Measurements from ENCODE around the gene CD19.
"Not testable (repeated sequence)": the region's sequence is repeated elsewhere in the genome, so short reads cannot be mapped to it uniquely, and the experiment has no call there.

Gene CD19

DNA sequence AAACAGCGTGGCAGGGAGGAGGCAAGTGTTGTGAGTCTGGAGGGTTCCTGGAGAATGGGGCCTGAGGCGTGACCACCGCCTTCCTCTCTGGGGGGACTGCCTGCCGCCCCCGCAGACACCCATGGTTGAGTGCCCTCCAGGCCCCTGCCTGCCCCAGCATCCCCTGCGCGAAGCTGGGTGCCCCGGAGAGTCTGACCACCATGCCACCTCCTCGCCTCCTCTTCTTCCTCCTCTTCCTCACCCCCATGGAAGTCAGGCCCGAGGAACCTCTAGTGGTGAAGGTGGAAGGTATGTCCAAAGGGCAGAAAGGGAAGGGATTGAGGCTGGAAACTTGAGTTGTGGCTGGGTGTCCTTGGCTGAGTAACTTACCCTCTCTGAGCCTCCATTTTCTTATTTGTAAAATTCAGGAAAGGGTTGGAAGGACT, at the start of gene CD19:
Gene CD19, plus strand, starts transcription at position 171 of the 425 bp plus-strand sequence. Its CDS starts 30 bp downstream, at position 201.
- DNase-seq (ENCODE audit: low read depth in 2 of 2) = no peak

DNA sequence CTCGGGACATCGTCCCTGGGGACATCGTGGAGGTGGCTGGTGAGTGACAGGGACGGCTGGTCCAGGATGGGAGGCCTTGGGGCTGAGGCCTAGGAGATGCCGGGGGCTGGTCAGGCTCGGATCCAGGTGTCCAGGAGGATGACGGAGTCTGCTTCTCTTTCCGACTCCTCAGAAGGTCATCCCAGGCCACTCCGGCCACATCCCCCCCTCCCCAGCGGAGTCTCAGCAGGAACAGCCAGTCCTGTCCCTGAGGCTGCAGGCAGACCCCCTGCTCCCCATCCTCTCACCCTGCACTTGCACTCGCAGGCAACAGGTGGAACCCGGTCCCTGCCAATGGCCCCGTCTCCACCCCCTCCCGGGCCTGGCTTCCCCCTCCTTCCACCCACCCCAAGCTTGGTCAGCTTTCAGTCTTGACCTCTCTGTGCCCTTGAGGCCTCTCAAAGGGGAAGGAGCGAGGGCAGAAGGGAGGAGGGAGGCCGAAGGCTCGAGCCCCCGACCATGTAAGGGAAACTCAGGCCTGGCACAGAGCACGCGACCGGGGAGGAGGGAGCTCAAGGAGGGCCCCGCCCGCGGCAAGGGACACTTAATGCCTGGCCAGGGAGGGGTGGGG, 49.1 kb upstream of the CD19 start:
- DNase-seq (ENCODE audit: low read depth in 2 of 2) = no peak

DNA sequence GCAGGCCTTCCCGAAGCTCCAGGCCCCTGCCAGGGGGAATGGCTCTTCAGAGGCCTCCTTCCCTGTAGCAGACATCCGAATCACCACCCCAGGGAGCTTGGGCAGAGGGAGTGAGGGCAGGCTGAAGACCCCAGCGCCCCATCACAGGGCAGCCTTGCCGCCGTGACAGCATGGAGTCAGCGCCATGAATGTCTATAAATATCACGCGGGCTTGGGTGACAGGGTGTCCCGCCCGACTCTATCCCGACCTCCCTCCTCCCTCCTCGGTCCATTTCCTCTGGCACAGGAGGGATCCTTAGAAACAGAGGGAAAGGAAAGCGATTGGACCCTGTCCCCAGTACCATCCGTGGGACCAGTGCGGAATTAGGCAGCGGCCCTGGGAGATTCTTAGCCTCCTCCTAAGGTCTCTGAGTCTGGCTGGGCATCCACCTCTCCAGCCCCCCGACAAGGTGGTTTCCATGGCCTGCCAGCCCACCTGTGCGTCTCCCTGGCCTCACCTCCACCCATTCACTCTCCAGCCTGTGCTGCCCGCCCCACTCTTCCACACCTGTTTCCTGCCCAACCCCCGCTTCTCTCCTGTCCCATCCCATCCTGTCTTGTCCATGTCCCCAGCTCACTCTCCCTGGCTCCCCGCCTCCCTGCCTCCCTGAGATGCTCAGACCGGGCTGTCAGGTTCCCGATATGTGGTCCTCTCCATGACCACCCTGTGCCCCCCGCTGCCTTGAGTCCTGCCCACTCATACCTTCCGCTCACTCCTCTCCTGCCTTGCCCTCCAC, 48.4 kb upstream of the CD19 start:
- DNase-seq (ENCODE audit: low read depth in 2 of 2) = no peak

DNA sequence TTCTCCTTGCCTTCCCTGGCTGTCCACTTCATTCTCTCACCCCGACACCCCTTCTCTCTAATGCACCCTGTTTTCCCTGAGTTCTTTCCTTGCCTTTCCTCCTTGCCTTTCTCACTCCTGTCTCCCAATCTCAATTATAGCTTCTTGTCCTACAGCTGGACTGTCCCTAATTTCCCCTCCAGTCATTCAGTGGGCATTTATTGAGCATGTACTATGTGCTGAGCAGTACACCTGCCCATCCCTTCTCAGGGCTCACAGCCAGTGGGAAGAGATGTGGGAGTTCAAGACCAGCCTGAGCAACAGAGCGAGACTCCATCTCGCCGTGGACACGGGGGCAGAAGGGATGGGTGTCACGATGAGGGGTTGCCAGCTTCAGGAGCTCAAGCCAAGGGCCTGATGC, 47.7 kb upstream of the CD19 start:
- no peak for DNase-seq (ENCODE audit: low read depth in 2 of 2)

DNA sequence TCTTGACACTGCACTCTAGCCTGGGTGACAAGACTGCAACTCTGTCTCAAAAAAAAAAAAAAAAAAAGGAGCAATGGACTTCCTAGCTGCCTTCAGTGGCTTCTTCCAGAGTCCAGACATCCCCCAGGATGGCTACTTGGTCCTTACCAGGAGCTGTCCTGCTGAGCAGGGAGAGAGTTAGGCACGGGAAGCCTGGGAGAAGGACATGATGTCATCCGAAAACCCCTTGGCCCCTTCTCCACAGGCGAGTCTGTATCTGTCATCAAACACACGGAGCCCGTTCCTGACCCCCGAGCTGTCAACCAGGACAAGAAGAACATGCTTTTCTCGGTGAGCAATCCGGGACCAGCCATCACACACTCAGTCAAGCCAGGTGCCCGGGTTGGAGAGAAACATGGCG, 44.8 kb upstream of the CD19 start:
- DNase-seq (ENCODE audit: low read depth in 2 of 2) = no peak

DNA sequence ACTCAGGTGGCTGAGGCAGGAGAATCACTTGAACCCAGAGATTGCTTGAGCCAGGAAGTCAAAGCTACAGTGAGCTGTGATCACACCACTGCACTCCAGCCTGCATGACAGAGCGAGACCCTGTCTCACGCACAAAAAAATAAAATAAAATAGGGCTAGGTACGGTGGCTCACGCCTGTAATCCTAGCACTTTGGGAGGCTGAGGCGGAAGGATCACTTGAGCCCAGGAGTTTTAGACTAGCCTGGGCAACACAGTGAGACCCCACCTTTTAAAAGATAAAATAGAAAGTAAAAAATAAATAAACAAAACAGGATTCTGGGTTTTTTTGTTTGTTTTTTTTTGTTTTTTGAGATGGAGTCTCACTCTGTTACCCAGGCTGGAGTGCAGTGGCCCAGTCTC, 41.4 kb upstream of the CD19 start:
- DNase-seq (ENCODE audit: low read depth in 2 of 2) = not testable (repeated sequence)

DNA sequence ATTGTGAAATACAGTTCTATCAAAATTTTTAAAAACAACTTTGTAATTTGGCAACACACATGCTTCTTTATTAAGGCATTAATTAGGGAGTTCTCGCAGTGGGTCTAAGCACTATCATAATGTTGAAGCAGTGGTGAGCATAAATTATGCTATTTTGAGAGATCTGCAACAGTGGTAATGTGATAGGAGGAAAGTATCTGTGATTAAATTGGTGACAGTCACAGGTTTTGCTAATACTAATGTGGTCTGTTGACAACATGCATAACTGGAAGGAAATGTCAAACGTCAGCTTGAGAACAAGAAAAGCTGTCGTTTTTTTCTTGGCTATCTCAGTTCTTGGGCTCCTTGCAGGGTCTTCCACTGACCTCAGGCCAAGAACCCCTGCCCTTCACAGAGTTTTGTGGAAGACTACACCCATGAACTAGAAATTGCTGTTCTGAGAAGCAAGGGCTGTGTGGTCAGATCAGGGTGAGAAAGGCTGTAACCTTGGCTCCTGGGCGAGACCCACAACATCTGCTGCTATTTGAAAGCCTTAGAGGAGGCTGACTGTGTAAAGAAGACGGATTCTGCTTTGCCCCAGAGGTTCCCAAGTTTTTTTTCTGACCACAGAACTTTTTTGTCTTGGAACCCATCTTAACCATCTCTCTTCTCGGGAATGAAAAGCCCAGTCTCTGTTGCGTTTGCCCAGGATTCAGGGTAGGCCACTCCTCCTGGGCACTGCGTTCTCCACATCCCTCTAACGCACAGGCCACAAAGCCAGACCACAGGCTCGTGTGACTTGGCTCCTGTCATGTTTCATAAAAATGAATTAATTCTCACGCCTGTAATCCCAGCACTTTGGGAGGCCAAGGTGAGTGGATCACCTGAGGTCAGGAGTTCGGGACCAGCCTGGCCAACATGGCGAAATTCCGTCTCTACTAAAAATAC, 39.5 kb upstream of the CD19 start:
- DNase-seq (ENCODE audit: low read depth in 2 of 2) = no peak

DNA sequence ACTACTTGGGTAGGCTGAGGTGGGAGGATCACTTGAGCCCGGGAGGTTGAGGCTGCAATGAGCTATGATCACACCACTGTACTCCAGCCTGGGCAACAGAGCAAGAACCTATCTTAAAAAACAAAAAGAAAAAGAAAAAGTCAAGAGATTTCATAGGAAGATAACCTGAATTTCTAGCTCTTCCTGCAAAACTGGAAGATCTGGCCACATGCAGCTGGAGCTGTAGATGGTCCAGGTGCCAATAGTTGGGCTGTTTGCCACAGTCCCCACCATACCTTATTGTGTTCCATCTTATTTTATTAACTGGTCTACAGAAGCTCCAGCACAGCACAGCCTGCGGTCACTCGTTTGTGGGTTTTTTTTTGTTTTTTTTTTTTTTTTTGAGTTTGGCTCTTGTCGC, 38.5 kb upstream of the CD19 start:
- DNase-seq (ENCODE audit: low read depth in 2 of 2) = no peak

DNA sequence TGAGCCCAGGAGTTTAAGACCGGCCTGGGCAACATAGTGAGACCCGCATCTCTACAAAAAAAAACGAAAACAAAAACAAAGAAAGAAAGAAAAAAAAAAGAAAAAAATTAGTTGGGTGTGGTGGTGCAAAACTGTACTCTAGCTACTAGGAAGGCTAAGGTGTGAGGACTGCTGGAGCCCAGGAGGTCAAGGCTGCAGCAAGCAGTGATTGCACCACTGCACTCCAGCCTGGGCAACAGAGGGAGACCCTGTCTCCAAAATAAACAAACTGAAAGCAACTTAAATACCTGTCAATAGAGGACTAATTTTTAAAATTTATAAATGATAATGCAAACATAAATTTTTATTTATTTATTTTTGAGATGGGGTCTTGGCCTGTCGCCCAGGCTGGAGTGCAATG, 36.2 kb upstream of the CD19 start:
- no peak for DNase-seq (ENCODE audit: low read depth in 2 of 2)

DNA sequence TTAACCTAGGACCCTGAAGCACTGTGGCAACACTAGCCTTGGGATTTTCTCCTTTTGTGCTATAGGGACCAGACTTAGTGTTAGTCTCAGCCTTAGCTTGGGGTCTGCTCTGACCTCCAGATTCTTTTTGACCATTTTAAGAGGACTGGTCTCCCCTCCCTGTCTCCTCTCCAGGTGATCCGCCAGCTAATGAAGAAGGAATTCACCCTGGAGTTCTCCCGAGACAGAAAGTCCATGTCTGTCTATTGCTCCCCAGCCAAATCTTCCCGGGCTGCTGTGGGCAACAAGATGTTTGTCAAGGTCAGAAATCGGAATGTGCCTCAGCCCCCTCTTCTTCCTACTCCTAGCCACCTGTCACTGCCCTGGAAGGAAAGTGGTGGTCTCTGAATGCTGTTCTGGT, 33.9 kb upstream of the CD19 start:
- DNase-seq (ENCODE audit: low read depth in 2 of 2) = no peak

DNA sequence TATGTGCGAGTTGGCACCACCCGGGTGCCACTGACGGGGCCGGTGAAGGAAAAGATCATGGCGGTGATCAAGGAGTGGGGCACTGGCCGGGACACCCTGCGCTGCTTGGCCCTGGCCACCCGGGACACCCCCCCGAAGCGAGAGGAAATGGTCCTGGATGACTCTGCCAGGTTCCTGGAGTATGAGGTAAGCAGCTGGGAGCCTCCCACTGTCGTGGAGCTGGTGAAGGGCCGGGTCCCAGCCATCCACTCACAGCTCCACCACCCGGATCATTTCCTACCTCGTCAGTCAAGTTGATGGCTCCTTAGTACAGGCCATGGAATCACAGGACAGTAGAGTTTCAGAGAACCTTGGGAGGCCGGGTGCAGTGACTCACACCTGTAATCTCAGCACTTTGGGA, 33.5 kb upstream of the CD19 start:
- no peak for DNase-seq (ENCODE audit: low read depth in 2 of 2)

DNA sequence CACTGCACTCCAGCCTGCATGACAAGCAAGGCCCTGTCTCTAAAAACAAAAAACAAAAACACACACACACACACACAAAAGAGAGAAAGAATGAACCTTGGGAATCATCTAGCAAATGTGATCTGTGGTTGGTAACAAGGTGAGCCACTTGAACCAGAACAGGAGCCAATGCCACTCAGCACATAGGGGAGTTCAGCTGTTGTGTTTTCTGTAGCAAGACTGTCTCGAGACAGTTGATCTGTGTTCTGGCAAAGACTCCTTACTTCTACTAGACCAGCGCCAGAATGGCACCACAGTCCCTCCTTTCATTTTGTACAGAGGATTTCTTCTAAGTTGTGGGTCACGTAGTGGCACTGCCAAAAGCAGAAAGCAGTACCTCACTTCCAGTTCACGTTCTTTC, 32.8 kb upstream of the CD19 start:
- DNase-seq (ENCODE audit: low read depth in 2 of 2) = no peak

DNA sequence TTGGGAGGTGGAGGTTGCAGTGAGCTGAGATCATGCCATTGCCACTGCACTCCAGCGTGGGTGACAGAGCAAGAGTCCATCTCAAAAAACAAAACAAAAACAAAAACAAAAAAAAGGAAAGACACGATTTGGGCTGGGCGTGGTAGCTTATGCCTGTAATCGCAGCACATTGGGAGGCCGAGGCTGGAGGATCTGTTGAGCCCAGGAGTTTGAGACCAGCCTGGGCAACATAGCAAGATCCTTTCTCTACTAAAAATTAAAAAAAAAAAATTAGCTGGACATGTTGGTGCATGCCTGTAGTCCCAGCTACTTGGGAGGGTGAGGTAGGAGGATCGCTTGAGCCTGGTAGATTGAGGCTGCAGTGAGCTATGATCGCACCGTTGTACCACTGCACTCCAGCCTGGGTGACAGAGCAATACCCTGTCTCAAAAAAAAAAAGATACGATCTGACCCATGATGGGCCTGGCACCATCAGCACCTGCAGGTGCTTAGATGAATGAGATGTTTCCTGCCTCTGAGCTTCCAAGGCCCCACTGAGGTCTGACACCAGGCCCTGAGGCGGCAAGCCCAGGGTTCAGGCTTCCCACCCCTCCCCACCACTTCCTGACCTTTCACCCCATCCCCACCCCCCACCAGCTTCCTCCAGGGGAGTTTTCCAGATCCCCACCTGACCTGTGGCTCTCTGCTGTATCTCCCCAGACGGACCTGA, 31.7 kb upstream of the CD19 start:
- no peak for DNase-seq (ENCODE audit: low read depth in 2 of 2)

DNA sequence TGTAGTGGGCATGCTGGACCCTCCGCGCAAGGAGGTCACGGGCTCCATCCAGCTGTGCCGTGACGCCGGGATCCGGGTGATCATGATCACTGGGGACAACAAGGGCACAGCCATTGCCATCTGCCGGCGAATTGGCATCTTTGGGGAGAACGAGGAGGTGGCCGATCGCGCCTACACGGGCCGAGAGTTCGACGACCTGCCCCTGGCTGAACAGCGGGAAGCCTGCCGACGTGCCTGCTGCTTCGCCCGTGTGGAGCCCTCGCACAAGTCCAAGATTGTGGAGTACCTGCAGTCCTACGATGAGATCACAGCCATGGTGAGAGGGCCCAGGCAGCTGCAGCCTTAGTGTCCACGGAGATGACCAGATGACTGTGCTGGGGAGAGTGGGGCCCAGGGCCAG, 31.2 kb upstream of the CD19 start:
- DNase-seq (ENCODE audit: low read depth in 2 of 2) = no peak

DNA sequence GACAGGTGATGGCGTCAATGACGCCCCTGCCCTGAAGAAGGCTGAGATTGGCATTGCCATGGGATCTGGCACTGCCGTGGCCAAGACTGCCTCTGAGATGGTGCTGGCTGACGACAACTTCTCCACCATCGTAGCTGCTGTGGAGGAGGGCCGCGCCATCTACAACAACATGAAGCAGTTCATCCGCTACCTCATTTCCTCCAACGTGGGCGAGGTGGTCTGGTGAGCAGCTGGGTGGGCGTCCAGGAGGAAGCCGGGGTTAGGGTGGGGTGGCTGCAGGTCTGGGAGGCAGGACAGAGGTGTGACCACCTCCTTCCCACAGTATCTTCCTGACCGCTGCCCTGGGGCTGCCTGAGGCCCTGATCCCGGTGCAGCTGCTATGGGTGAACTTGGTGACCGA, 29.9 kb upstream of the CD19 start:
- no peak for DNase-seq (ENCODE audit: low read depth in 2 of 2)

DNA sequence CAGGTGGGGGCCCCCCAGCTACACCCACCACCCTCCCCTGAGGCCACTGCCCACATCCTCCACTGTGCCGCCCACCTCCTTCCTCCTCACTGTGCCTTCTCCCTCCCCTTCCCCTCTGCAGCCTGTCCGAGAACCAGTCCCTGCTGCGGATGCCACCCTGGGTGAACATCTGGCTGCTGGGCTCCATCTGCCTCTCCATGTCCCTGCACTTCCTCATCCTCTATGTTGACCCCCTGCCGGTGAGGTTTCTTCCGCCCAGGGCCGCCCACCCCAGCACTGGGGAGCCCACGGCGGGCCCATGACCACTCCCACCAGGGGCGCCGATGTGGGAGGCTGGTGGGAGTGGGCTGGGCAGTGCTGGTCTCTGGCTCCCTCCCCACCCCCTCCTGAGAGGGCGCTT, 28.9 kb upstream of the CD19 start:
- no peak for DNase-seq (ENCODE audit: low read depth in 2 of 2)

DNA sequence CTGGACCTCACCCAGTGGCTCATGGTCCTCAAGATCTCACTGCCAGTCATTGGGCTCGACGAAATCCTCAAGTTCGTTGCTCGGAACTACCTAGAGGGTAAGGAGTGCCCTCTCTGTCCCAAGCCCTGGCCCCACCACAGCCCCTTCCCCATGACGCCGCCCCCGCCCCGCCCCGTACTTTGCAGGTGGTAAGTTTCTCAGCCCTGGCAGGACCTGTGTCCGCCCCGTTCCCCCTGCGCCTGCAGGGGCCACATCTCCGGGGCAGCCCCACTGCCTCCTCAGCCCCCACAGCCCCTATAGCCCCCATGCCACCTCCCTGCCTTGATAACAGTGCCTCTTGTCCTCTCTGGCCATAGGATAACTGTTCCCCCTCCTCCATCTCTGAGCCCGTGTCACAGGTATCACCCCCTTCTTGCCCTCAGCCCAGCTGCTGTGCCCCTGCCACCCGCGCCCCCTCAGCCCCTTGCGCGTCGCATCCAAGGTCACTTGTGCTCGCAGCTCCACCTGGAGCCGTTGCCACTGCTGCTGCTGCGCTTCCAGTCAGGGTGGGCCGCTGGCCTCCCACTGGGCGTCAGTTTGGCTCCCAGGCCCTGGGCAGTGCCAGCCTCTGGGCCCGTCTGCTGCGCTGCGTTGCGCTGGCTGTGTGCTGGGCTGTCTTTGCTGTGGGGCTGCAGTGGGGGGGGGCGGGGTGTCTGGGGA, 28.3 kb upstream of the CD19 start:
- no peak for DNase-seq (ENCODE audit: low read depth in 2 of 2)

DNA sequence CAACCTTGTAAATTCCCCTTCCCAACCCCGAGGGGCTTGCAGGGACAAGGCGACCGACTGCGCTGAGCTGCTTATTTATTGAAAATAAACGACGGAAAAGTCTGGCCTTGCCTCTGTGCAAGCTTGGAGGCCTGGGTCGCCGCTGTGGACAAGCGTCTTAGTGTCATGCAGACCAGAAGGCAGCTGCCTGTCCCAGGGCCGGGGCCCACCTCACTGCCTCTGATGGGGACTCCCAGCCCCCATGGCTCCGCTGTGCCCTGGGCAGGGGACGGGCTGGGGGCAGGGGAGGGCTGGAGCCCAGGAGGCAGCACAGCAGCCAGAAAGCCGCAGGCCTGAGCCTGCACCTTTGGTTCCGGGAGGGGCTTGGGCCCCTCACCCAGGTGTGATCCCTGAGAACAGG, 27.4 kb upstream of the CD19 start:
- no peak for DNase-seq (ENCODE audit: low read depth in 2 of 2)

DNA sequence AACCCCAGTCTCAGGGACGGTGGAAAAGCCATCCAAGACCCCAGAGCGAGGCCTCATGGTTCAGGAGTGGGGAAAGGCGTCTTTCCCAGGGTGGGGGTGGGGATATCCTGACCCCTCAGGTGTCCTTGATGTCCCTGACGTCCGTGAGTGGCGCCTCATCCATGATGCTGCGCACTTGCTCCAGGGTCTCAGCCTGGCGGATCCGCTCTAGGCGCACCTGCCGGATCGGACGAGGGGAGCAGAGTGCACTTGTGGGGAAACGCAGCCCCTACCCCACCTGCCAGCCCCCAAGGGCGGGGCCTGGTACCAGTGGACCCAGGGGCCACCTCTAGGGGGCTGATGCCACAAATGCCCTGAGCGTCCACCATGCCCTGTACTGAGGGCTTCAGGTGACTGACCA, 26.9 kb upstream of the CD19 start:
- DNase-seq (ENCODE audit: low read depth in 2 of 2) = no peak

DNA sequence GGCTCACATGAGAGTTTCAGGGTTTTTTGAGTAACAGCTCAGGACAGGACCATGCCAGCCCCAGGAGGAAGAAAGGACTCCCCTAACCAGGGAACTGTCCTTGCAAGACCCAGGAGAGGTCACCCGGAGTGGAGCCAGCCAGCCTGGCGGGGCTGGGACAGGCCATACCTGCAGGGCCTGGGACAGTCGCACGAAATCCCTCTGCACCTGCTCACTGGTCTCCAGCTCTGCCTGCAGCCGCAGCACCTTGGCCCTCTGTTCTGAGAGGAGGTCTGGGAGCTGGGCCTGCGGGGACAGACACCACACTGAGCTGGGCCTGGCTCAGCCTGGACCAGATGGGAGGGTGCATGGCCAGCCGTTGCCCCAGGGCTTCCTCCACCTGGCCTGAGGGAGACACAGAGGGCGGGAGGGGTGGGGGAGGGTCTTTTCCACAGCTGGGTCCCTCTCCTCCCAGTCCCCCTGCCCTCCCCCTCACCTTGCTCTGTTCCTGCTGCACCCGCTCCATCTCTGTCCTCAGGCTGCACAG, 26.5 kb upstream of the CD19 start:
- DNase-seq (ENCODE audit: low read depth in 2 of 2) = no peak

DNA sequence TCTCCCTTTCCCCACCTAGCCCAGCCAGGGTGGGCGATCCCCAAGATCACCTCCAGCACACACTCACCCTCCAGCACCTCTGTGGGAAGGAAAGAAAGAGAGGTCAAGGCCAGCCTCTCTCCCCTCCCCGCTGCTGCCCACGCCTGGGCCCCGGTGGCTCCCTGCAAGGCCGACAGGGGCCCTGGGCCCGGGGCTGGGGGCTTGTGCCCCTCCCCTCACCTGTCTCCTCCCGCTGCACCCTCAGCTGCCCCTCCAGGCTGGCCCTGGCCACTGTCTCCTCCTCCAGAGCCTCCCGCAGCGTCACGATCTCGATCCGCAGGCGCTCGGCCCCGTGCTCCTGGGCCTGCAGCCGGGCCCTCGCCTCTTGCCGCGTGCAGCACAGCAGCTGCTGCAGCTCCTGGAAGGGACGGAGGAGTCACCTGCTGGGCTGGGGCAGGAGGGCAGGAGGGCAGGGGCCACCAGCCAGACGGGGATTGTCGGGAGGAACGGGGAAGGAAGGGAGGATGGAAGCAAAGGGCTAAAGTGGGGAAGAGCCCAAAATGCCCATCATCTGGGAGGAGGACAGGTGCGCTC, 25.9 kb upstream of the CD19 start:
- no peak for DNase-seq (ENCODE audit: low read depth in 2 of 2)
